K562 (cell line): ENCODE data around the gene THAP8. TPM values are rescaled to one million over a fixed set of nuclear protein-coding genes. Genes with fewer than 3 reads are reported as not detected.
A peak's percentile ranks its signal among the peaks of the same experiment; 100 is the strongest.

ENCODE experiments used
- CHD7 ChIP-seq: fragments of 200-600 bp; sonication (generic); IDR thresholded peaks from one replicate; pipeline ENCODE4 v1.6.1; 2012; ENCODE audit warnings: mild to moderate bottlenecking, low read depth, low read length, inconsistent platforms
- CREM ChIP-seq: IDR thresholded peaks from 2 replicates; pipeline ENCODE4 v1.6.1; 2014; ENCODE audit warnings: antibody characterized with exemption, low read depth
- KAT7 ChIP-seq: sonication (generic); formaldehyde crosslinking; IDR thresholded peaks from 2 replicates; pipeline ENCODE4 v1.8.0; 2022; ENCODE audit warnings: missing genetic modification reagents, mild to moderate bottlenecking, borderline replicate concordance
- NR1H2 ChIP-seq: sonication (generic); formaldehyde crosslinking; IDR thresholded peaks from 2 replicates; pipeline ENCODE4 v1.4.0; 2020; ENCODE audit warnings: mild to moderate bottlenecking, missing genetic modification reagents
- PHTF2 ChIP-seq: fragments of 250-450 bp; sonication (Bioruptor Pico); IDR thresholded peaks from 2 replicates; pipeline ENCODE4 v1.5.0; 2021; ENCODE audit warnings: mild to moderate bottlenecking
- PPARD ChIP-seq: fragments of 250-450 bp; sonication (Bioruptor Pico); IDR thresholded peaks from 2 replicates; pipeline ENCODE4 v1.8.0; 2022; ENCODE audit warnings: inconsistent platforms, mild to moderate bottlenecking, moderate library complexity
- RNF2 ChIP-seq: sonication (generic); IDR thresholded peaks from 2 replicates; pipeline ENCODE4 v1.6.1; 2016
- VEZF1 ChIP-seq: fragments of 200-800 bp; sonication (Bioruptor generic); IDR thresholded peaks from 2 replicates; pipeline ENCODE4 v1.6.1; 2017; ENCODE audit warnings: missing genetic modification characterization, missing compliant biosample characterization
- ZFP36 ChIP-seq: fragments of 150-350 bp; IDR thresholded peaks from 2 replicates; pipeline ENCODE4 v1.6.1; 2018; ENCODE audit warnings: low read length, low read depth; ENCODE audit not compliant: partially characterized antibody
- ZNF12 ChIP-seq: sonication (generic); formaldehyde crosslinking; IDR thresholded peaks from 2 replicates; pipeline ENCODE4 v1.4.0; 2020; ENCODE audit warnings: mild to moderate bottlenecking, missing genetic modification reagents
- ZNF146 ChIP-seq: IDR thresholded peaks from one replicate; pipeline ENCODE4 v1.6.1; 2018; ENCODE audit warnings: missing compliant biosample characterization; ENCODE audit not compliant: unreplicated experiment
- ZNF512 ChIP-seq: IDR thresholded peaks from 2 replicates; pipeline ENCODE4 v1.6.1; 2016; ENCODE audit warnings: missing genetic modification characterization, missing compliant biosample characterization
- ZNF785 ChIP-seq: fragments of 250-450 bp; sonication (Bioruptor Pico); IDR thresholded peaks from 2 replicates; pipeline ENCODE4 v1.4.0; 2020; ENCODE audit warnings: mild to moderate bottlenecking
- polyA plus RNA-seq, 8 experiments: library from polyadenylated mRNA; depleted of rRNA in 4 of 8; stranded (reverse) in 5 of 8; unstranded in 3 of 8; fragments of >200 nt; fragmentation: Nextera tagmentation in 2 of 8; fragmentation: Illumina TruSeq in 1 of 8; extraction: Ambion mirVana in 2 of 8; extraction: Trizol in 1 of 8; gene quantifications; 2 replicates each; pipeline versions ENCODE4 v1.2.1 to v1.2.3, GENCODE V29; 2011 to 2014; ENCODE audit warnings: inconsistent platforms in 1 of 8, missing spikeins in 1 of 8
- total RNA-seq, 7 experiments: library from RNA; depleted of rRNA in 6 of 7; stranded (reverse); fragments of >200 nt in 6 of 7; fragmentation: Illumina TruSeq in 2 of 7; extraction: Trizol in 2 of 7; gene quantifications; 2 replicates each; pipeline versions ENCODE4 v1.2.1 to v1.2.3, GENCODE V29; 2011 to 2021; ENCODE audit warnings: low replicate concordance in 1 of 7

The THAP8 gene
- total and polyA plus RNA-seq, 9 of the 15 experiments (the other 6 are each of a cell fraction or from before 2014, with no cell fraction given) = 0.11 to 2.0 (median 0.94) TPM

- TF ChIP-seq VEZF1 (peak; percentile 36), PPARD (CRISPR knock-in tag) (no peak), ZNF146 (no peak), CREM (0 out of 2 replicates have a peak, but pooled peaks have one; percentile 26), ZNF785 (CRISPR knock-in tag) (no peak), NR1H2 (CRISPR knock-in tag) (no peak), CHD7 (no peak), ZNF12 (CRISPR knock-in tag) (peak; percentile 33; the same call in 1 of the 2 replicates), ZFP36 (no peak), ZNF512 (tag) (no peak), KAT7 (no peak), RNF2 (peak; percentile 49), PHTF2 (CRISPR knock-in tag) (no peak)
These were observed 925 bp upstream of the THAP8 start, which contains the start of gene WDR62 (continued) for GRCh38 chr19:36054733-36055686.
